Measurements from ENCODE around the gene MPO. TPM values are rescaled to one million over a fixed set of nuclear protein-coding genes. Genes with fewer than 3 reads are reported as not detected.

MPO gene
- total RNA-seq, 2 experiments from 2014 or later, result not detected

DNA sequence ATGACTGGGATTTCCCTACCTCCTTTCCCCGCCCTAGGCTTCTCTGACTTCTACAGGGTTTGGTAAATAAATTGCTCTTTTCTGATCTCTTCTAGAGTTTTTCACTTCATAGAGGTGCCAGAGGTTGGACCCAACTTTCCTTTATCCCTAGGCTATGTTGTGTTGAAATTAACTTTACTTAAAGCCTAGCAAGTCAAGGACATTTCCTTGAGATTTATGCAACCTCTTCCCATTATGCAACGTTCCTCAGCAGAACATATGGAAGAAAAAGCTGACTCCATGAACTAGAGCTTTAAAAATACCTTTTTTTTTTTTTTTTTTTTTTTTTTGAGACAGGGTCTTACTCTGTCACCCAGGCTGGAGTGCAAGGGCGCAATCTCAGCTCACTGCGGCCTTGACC, 15.5 kb downstream of the MPO start:
- Mint-ChIP-seq H3K27me3 (peaks cover 54% of the 10 kb centered on the region), H3K9me3 (no peaks in the 10 kb centered on the region), H3K27ac (no peak overlapping the region), H3K36me3 (no peaks in the 10 kb centered on the region), H3K4me3 (no peak overlapping the region), H3K4me1 (no peaks in the 10 kb centered on the region)
- DNase-seq, result no peak
- POLR2A ChIA-PET, result interaction anchor here (1.2 kb wide), 1 partner anchor 9 kb away, joined by 4 read pairs; no protein-coding TSS in a partner anchor
- ATAC-seq (ENCODE audit: low read depth), result no peak

DNA sequence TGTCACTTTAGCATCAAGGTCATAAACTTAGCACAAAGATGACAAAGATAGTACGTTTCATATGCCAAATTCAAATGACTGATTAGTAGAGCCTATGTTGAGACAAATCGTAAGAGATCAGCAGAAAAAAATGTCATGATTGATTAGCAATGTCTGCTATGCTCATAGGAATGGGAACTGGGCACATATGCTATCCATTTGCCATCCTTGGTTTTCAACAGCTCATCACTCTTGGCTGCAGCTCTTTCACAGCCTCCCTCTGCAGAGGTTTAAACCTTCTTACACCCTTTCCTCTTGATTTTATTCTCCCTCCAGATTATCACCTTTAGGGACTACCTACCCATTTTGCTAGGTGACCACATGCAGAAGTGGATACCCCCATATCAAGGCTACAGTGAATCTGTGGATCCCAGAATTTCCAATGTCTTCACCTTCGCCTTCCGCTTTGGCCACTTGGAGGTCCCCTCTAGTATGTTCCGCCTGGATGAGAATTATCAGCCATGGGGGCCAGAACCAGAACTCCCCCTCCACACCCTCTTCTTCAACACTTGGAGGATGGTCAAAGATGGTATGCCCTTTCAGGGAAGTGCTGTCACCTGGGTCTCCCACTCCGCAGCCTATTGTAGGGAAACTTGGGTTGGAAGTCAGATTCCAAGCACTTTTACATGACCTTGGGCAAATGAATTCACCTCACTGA, 16.2 kb downstream of the MPO start:
- Mint-ChIP-seq H3K4me1 (no peaks in the 10 kb centered on the region), H3K27me3 (peaks cover 58% of the 10 kb centered on the region), H3K36me3 (no peaks in the 10 kb centered on the region), H3K27ac (no peak overlapping the region), H3K4me3 (no peak overlapping the region), H3K9me3 (no peaks in the 10 kb centered on the region)
- POLR2A ChIA-PET, result no interaction called here
- ATAC-seq (ENCODE audit: low read depth), result no peak
- DNase-seq, result no peak

DNA sequence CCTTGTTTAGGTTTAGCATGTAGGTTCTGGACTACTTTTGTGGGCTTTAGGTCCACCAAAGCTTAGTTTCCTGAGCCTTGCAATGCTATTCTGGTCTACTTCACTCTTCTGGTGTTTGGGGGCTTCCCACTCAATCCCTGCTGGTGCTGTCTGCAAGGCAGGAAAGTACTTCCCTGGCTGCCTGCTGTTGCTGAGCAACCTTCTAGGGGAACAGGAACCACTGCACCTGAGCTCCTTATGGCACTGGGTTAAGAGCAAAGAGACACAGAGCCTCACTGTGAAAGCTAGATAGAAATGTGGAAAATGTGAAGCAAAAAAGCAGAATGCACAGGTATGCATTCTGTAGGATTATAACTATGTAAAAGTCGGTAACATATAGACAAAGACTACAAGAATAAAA, 17.0 kb downstream of the MPO start:
- DNase-seq, result no peak
- no peaks in the 10 kb centered on the region for H3K9me3 Mint-ChIP-seq
- peaks cover 61% of the 10 kb centered on the region for H3K27me3 Mint-ChIP-seq
- H3K4me3 Mint-ChIP-seq, result no peak overlapping the region
- no peaks in the 10 kb centered on the region for H3K4me1 Mint-ChIP-seq
- H3K36me3 Mint-ChIP-seq, result no peaks in the 10 kb centered on the region
- POLR2A ChIA-PET, result no interaction called here
- ATAC-seq (ENCODE audit: low read depth), result no peak
- H3K27ac Mint-ChIP-seq, result no peak overlapping the region

DNA sequence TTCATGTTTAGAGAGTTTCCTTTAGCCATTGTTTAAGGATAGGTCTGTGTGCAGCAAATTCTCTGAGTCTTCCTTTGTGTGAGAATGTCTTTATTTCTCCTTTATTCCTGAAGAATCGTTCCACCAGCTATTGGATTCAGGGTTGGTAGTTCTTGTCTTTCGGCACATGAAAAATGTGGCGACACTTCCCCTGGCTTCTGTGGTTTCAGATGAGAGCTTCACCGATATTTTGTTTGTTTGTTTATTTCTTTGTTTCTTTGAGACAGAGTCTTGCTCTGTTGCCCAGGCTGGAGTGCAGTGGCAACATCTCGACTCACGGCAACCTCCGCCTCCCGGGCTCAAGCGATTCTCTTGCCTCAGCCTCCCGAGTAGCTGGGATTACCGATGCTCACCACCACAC, 18.6 kb downstream of the MPO start:
- Mint-ChIP-seq H3K9me3 (no peaks in the 10 kb centered on the region), H3K4me3 (no peak overlapping the region), H3K27me3 (peaks cover 74% of the 10 kb centered on the region), H3K36me3 (no peaks in the 10 kb centered on the region), H3K27ac (no peak overlapping the region), H3K4me1 (no peaks in the 10 kb centered on the region)
- POLR2A ChIA-PET, result no interaction called here
- DNase-seq, result no peak
- no peak for ATAC-seq (ENCODE audit: low read depth)

DNA sequence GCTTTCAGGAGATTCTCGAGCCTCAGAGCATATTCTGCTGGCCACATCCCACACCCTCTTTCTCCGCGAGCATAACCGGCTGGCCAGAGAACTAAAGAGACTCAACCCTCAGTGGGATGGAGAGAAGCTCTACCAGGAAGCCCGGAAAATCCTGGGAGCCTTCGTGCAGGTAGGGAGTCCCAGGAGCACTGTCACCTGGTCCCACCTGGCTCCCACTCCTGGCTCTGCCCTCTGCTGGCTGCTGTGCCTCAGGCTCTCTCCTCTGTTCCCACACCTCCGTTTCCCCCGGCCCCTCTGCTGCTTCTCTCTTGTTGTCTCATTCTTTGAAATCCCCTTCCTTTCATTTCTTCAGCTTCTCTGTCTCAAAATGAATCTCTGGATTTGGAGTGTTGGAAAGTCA, 25.9 kb downstream of the MPO start:
- DNase-seq (no peak), ATAC-seq (ENCODE audit: low read depth) (no peak)
- Mint-ChIP-seq H3K9me3 (no peaks in the 10 kb centered on the region), H3K4me3 (no peak overlapping the region), H3K27ac (no peak overlapping the region), H3K36me3 (no peaks in the 10 kb centered on the region), H3K27me3 (peaks cover 62% of the 10 kb centered on the region), H3K4me1 (peaks cover 1% of the 10 kb centered on the region)
- POLR2A ChIA-PET, result no interaction called here

DNA sequence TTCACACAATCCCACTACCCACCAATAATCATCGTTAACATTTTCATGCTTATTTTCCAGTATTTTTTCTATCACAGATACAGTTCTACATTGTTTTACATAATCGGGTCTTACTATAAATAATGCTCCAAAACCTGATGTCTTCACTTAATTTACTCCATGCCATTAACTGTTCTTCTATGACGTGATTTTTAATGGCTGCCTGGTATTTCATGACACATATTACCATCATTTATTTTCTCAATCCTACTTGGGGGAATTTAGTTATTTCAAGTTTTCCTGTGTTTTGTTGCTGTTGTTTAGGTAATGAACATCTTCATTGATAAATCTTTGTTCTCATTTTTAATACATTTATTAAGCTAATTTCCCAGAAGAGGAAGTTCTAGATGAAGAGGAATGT, 27.7 kb downstream of the MPO start:
- ATAC-seq (ENCODE audit: low read depth), result no peak
- no peak for DNase-seq
- Mint-ChIP-seq H3K36me3 (no peaks in the 10 kb centered on the region), H3K27me3 (peaks cover 53% of the 10 kb centered on the region), H3K4me3 (no peak overlapping the region), H3K9me3 (no peaks in the 10 kb centered on the region), H3K27ac (no peak overlapping the region), H3K4me1 (peaks cover 10% of the 10 kb centered on the region)
- POLR2A ChIA-PET, result no interaction called here

DNA sequence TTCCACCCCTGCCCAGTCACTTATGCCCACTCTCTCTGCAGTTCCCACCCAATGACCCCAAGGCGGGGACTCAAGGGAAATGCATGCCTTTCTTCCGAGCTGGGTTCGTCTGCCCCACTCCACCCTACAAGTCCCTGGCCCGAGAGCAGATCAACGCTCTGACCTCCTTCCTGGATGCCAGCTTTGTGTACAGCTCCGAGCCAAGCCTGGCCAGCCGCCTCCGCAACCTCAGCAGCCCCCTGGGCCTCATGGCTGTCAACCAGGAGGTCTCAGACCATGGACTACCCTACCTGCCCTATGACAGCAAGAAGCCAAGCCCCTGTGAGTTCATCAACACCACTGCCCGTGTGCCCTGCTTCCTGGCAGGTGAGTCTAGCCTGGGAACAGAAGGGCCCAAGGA, 28.6 kb downstream of the MPO start:
- Mint-ChIP-seq H3K4me1 (peaks cover 18% of the 10 kb centered on the region), H3K27ac (no peak overlapping the region), H3K27me3 (peaks cover 49% of the 10 kb centered on the region), H3K9me3 (no peaks in the 10 kb centered on the region), H3K4me3 (no peak overlapping the region), H3K36me3 (no peaks in the 10 kb centered on the region)
- ATAC-seq (ENCODE audit: low read depth), result no peak
- POLR2A ChIA-PET, result no interaction called here
- DNase-seq, result no peak

DNA sequence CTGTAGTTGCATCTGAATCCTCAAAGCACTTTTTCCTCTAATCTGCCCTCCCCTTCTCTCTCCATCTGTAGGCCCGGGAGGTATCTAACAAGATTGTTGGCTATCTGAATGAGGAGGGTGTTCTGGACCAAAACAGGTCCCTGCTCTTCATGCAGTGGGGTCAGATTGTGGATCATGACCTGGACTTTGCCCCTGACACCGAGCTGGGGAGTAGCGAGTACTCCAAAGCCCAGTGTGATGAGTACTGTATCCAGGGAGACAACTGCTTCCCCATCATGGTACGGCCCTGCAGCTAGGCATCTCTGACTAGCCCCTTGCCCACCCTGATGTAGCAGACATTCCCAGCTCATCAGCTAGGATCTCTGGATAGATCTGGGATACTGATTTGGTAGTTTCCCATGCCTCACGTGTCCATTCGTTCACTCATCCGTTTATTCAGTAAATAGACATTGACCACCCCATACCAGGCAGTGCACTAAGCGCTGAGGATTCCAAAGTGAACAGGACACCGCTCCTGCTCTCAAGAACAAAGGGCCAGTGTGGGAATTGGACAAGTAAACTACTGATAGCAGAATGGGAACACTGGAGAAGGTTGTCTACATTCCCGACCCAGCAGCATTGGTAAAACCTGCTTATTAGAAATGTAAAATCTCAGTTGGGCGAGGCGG, 30.3 kb downstream of the MPO start:
- no peak overlapping the region for H3K27ac Mint-ChIP-seq
- peaks cover 47% of the 10 kb centered on the region for H3K27me3 Mint-ChIP-seq
- ATAC-seq (ENCODE audit: low read depth), result no peak
- H3K4me3 Mint-ChIP-seq, result peak overlapping the region; percentile 82
- DNase-seq, result no peak
- POLR2A ChIA-PET, result interaction anchor here (0.8 to 1.5 kb wide), 3 partner anchors 31 to 102 kb away, joined by 3 to 5 read pairs (median 3); partner anchors contain the start of genes MKS1 and SUPT4H1
- H3K9me3 Mint-ChIP-seq, result no peaks in the 10 kb centered on the region
- no peaks in the 10 kb centered on the region for H3K36me3 Mint-ChIP-seq
- H3K4me1 Mint-ChIP-seq, result peaks cover 24% of the 10 kb centered on the region

DNA sequence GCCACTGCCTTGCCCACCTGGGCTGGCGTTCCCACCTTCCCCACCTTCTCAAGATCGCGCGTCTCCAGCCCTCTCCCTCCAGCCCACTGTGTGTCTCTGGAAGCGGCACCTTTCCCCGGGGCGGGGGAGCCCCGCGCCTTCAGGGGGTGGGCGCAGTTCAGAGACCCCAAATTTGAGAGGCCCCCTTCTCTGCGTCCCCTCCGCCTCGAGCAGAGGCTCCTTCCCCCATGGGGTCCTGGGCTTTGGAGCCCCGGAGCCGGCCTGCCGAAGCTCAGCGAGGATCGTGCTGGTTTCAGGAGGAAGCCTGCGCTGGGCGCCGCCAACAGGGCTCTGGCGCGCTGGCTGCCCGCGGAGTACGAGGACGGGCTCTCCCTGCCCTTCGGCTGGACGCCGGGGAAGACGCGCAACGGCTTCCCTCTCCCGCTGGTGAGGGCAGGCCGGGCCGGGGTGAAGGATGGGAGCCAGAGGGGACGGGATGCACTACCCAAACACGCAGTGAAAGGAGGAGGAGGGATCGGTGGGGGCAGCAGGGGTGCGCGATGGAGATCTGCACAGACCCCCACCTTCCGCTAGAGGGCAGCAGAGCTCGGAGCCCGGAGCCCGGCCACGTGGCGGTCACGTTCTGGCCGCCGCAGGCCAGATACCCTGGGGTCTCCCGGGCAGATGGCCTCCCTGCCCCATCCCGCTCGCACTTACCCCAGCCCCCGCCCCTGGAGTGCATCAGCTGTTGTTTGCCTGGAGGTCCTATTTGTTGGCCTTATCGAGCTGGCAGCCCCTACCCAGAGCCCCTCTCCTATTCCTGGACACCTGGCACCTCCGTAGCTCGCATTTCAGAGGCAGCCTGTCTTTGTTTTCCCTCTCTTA, 31.2 kb downstream of the MPO start:
- no peak overlapping the region for H3K27ac Mint-ChIP-seq
- H3K4me3 Mint-ChIP-seq, result peak overlapping the region; percentile 82
- ATAC-seq (ENCODE audit: low read depth), result peak; percentile 78
- POLR2A ChIA-PET, result interaction anchor here (0.8 to 1.5 kb wide), 4 partner anchors 30 to 103 kb away, joined by 3 to 5 read pairs (median 3); partner anchors contain the start of genes MKS1 and SUPT4H1
- H3K36me3 Mint-ChIP-seq, result no peaks in the 10 kb centered on the region
- H3K9me3 Mint-ChIP-seq, result no peaks in the 10 kb centered on the region
- DNase-seq, result peak; percentile 83
- H3K4me1 Mint-ChIP-seq, result peaks cover 24% of the 10 kb centered on the region
- H3K27me3 Mint-ChIP-seq, result peaks cover 50% of the 10 kb centered on the region

DNA sequence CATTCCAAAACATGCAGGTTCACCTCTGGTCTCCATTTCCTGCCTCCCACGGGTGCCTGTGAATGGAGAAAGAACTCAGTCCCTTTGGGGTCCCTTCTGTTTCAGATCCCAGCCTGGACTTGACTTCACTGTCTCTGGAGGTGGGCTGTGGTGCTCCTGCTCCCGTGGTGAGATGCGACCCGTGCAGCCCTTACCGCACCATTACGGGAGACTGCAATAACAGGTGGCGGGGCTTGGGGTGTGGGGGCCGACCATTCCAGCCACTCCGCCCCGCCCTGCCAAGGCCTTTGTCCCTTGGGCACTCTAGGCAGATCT, 31.8 kb downstream of the MPO start:
- POLR2A ChIA-PET, result interaction anchor here (0.9 kb wide), 1 partner anchor 94 kb away, joined by 3 read pairs; no protein-coding TSS in a partner anchor
- peaks cover 50% of the 10 kb centered on the region for H3K27me3 Mint-ChIP-seq
- H3K36me3 Mint-ChIP-seq, result no peaks in the 10 kb centered on the region

DNA sequence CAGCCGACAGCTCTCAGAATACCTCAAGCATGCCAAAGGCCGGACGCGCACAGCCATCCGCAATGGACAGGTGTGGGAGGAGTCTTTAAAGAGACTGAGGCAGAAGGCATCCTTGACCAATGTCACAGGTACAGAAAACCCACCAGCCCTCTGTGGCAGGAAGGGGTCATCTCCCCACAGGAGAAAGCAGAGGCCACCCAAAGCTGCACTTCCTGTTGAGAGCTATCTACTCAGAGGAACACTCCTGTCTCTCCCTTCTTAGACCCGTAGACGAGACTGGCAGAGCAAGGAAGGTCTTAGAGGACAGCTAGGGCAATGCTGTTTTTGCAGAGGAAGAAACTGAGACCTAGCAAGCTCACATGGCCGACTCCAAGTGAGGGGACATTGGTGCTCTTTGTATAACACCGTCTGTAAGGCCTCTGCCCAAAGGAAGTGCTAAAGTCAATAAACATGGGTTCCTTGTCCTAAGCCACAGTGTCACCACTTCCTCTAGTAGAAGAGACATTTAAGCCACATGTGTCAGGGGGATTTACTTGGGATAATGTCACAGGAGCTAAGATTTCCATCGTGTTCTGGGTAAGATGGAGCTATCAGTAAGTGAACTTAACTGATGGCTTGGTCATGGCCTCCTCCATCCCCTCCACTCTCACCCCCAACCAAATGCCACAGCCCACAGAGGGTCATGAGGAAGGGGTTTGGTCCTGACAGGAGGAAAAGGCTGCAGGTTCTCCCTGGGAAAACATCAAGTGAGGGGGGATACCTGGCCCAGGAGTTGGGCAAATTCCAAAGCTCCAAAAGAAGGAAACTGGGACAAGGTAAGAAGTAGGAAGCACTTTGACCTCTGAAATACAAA, 33.0 kb downstream of the MPO start:
- no peaks in the 10 kb centered on the region for H3K9me3 Mint-ChIP-seq

More for the DNA sequence above, 31.8 kb downstream of the MPO start:
- H3K27ac Mint-ChIP-seq, result peak overlapping the region; percentile 38
- H3K9me3 Mint-ChIP-seq, result no peaks in the 10 kb centered on the region
- DNase-seq (no peak), ATAC-seq (ENCODE audit: low read depth) (no peak)
- no peak overlapping the region for H3K4me3 Mint-ChIP-seq
- H3K4me1 Mint-ChIP-seq, result peaks cover 28% of the 10 kb centered on the region

DNA sequence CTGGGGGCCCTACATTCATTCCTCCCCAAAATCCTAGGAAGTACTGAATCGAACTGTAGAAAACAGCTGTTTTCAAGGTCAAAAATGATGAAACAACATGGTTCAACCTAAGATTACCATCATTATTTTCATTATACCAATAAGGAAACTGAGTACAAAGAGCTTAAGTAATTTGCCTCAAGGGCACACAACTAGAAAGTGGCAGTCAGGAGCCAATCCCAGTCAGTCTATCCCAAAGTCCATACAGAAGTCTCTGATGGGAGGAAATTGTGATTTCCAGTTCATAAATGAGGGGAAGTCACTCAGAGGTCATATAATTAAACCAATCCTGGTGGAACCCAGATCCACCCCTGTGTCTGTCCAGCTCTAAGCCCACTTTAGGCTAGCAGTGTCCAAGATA, 34.0 kb downstream of the MPO start:
- Mint-ChIP-seq H3K9me3 (no peaks in the 10 kb centered on the region), H3K4me1 (peaks cover 32% of the 10 kb centered on the region), H3K27me3 (peaks cover 44% of the 10 kb centered on the region), H3K27ac (no peak overlapping the region), H3K36me3 (no peaks in the 10 kb centered on the region), H3K4me3 (no peak overlapping the region)
- POLR2A ChIA-PET, result interaction anchor here (0.9 to 2.5 kb wide), 2 partner anchors 28 to 91 kb away, joined by 4 to 10 read pairs; partner anchors contain the start of gene MKS1
- DNase-seq, result no peak
- no peak for ATAC-seq (ENCODE audit: low read depth)

More for the DNA sequence above, 33.0 kb downstream of the MPO start:
- Mint-ChIP-seq H3K27ac (peak overlapping the region; percentile 76), H3K36me3 (no peaks in the 10 kb centered on the region), H3K4me1 (peaks cover 31% of the 10 kb centered on the region), H3K27me3 (peaks cover 46% of the 10 kb centered on the region), H3K4me3 (peak overlapping the region; percentile 64)
- POLR2A ChIA-PET, result interaction anchor here (0.8 to 2.5 kb wide), 6 partner anchors 15 to 383 kb away, joined by 3 to 10 read pairs (median 4); partner anchors contain the start of gene MKS1
- ATAC-seq (ENCODE audit: low read depth) (peak; percentile 46), DNase-seq (no peak)
